Inferior parietal cortex (tissue), 1 donor: ENCODE measurements around the gene CHD2.
"Not testable (repeated sequence)": the region's sequence is repeated elsewhere in the genome, so short reads cannot be mapped to it uniquely, and the experiment has no call there.

Experiments used
- DNase-seq: peaks from one replicate; pipeline ENCODE4 v3.0.0-alpha.2; 2016; ENCODE audit errors: extremely low spot score

The CHD2 gene

GRCh38 chr15:93019090-93019489 is 119.0 kb downstream of the CHD2 start:
- no peak for DNase-seq

DNA sequence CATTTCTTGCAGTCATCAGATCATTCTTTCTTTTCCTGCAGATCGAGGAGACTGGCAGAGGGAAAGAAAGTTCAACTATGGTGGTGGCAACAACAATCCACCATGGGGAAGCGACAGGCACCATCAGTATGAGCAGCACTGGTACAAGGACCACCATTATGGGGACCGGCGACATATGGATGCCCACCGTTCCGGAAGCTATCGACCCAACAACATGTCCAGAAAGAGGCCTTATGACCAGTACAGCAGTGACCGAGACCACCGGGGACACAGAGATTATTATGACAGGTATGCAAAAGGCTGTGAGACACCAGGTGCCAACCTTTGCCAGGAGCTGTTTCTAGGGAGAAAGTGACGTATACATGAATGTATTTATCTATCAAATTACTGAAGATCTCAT is 119.8 kb downstream of the CHD2 start:
- DNase-seq, result no peak

GRCh38 chr15:93020976-93021772 is 121.0 kb downstream of the CHD2 start:
- DNase-seq, result no peak

GRCh38 chr15:93024293-93024692 is 124.2 kb downstream of the CHD2 start:
- DNase-seq, result no peak

DNA sequence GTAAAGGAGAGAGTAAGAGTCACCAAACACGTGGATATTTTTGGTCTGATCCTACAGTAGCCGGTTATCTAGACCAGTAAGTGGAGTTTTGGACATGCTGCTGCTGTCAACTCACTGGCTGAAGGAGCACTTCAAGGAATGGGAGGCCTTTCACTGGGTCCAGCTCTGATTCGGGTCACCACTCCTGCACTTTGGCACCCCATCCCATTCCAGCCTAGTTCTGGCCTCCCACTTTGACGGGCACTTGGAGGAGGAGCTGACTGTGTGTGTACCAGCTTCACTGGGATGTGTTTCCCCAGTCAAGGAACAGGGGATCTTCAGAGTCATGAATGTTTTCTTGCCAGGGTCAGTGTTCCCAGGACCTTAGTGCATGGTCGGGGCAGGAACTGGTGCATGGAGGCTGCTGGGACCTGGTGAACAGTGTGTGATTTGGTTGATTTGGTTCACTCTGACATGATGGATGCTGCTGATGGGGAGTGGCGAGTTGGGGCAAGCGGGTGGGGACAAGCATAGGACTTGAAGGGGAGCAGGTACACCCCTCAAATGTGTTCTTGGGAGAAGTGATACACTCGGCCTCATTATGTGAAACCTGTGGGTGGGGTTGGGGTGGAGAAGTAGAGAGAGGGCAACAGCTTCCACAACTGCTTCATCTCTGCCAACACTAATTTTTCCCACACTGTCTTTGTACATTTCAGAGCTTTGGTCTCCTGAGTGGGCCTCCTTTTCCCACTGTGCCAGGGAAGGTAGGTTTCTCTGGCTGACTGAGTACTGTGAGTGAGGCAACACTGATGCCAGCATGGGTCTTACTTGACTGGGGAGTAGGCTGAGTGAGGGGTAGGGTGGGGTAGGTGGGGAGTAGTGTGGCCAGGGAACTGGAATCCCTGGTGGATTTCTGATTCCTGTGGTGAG is 124.8 kb downstream of the CHD2 start:
- no peak for DNase-seq

- no peak for DNase-seq
These were observed 125.5 kb downstream of the CHD2 start for GRCh38 chr15:93025625-93025982.

DNA sequence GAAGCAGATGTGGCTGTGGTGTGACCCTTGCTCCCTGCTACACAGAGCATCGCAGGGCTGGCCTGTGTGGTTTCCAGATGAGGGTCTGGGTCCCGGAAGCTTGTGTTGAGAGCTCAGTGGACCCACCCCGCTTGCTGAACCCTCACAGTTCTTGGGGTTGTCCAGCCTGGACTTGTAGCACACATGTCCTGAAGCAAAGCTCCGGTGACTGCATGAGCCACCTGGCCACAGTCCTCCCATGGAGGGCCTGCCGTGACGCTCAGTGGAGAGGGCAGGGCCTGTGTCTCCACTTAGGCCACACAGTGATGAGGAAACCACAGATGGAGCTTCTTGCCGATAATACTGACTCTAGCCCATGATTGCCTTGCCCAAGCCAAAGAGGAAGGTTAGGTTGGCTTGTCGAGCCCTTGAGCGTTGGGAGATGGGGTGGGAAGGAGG is 126.3 kb downstream of the CHD2 start:
- DNase-seq, result no peak

- no peak for DNase-seq
These were observed 127.3 kb downstream of the CHD2 start for GRCh38 chr15:93027413-93027812.

GRCh38 chr15:93028111-93028631 is 128.0 kb downstream of the CHD2 start:
- DNase-seq, result no peak

- DNase-seq, result peak; percentile 62
These were observed 128.6 kb downstream of the CHD2 start for GRCh38 chr15:93028632-93029213.

GRCh38 chr15:93029214-93029835 is 129.2 kb downstream of the CHD2 start:
- DNase-seq, result no peak

DNA sequence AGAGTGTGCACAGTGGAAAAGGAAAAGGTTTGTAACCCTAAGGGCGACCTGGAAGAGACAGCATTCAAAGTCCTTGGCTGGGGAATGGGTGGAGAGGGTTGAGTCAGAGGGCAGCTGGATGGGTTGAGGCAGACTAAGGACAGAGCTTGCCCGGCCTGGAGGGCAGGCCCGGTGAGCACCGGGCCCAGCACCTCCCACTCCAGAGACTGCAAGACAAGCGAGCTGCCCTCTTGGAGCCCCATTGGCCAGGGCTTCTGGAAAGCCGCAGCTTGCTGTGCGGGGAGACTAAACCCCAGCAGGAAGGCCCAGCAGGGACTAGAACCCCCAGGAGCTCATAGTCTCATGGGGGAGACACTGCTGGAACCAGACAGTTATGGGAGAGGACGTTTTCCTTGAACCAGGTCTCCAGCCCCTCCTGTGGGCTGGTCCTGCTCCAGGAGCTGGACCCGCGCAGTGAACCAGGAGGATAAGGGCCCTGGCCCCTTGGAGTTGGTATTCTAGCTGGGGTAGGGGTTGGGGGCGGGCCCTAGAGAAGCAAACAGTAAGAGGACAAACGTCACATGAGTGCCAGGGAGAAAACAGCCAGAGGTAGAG is 129.8 kb downstream of the CHD2 start:
- no peak for DNase-seq

DNA sequence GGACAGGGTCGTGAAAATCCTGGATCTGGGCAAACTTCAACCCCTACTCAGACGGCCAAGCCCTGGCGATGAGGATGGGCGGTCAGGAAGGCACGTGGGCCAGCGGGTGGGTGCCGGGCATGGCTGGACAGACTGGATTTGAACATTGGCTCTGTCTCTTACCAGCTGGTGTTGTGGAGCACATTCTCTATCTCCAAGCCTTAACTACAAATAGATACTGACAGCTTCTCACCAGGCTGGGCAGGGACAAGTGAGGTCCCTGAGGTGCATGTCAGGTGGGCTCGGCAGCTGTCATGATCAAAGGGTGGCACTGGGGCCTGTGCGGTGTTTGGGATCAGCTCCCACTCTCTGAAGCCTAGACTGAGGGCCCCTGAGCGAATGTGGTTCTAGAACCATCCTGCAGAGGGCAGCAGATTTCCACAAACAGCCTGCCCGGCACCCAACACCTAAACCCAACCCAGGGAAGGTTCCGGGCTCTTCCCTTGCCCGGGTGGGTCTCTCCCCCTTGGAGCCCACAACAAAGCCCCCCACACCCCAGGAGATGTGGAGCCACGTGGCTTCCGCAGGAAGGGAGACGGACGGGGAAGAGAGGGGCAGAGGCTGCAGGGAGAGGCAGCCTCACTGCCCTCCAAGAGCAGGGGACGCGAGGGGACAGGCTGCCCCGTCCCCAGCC is 130.4 kb downstream of the CHD2 start:
- peak; percentile 87 for DNase-seq

DNA sequence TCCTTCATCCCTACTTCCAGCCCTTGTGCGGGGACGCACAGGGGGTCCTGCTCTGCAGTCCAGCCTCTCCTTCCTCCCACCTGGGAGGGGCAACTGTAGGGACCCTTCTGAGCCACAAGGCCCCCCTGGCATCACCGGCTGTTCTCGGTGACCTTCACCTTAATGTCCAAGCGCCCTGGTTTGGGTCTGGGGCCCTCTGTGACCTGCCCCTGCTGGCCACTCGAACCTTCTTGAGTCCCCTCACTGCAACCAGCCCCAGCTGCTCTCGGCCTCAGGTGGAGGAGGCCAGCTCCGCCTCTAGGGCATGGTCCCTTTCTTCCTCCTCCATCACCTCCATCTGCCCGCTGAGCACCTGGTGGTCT is 131.0 kb downstream of the CHD2 start:
- no peak for DNase-seq

GRCh38 chr15:93031557-93032384 is 131.6 kb downstream of the CHD2 start:
- DNase-seq, result not testable (repeated sequence)

GRCh38 chr15:93032515-93033206 is 132.5 kb downstream of the CHD2 start:
- not testable (repeated sequence) for DNase-seq

DNA sequence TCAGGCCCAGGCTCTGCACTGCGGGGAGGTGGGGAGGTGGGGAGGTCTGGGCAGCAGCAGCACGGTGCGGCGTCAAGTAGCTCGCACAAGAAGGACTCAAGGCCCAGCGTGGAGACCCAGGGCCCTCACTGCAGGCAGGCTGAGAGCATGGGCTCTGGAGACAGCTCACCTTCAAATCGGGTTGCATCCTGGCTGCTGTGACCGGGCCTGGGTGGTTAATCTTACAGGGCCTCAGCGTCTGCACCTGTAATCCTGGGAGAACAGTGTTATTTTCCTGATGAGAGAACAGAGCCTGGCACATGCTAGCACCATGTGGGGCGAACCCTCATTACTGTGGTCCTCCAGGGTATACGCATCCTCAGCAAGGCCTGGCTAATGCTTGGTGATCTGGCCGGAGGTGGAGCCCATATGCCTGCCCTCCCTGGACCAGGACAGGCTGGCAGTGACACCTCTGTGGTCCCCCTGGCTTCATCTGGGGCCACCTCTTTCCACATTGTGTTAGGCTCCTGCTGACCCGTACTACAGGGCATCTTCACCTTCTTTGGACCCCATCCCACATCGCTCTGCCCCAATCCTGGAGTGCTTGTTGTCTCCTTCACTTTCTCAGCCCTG is 133.4 kb downstream of the CHD2 start:
- DNase-seq, result no peak

GRCh38 chr15:93034512-93034911 is 134.4 kb downstream of the CHD2 start:
- DNase-seq, result no peak
